ENCODE results near the gene LRFN2. TPM values are rescaled to one million over a fixed set of nuclear protein-coding genes. Genes with fewer than 3 reads are reported as not detected.

Gene LRFN2
- total RNA-seq, 1 experiment from 2014 or later, result not detected

GRCh38 chr6:40486576-40486975 is 100.6 kb downstream of the LRFN2 start:
- Histone ChIP-seq H3K9me3 (ENCODE audit: low read length) (no peaks in the 10 kb centered on the region), H4K20me1 (ENCODE audit: insufficient read depth, low read depth, low read length) (no peaks in the 10 kb centered on the region), H3K9ac (ENCODE audit: low read length) (no peak overlapping the region), H3K27ac (ENCODE audit: low read length) (no peak overlapping the region), H3K27me3 (ENCODE audit: low read length) (no peaks in the 10 kb centered on the region), H3K4me3 (ENCODE audit: low read length) (no peak overlapping the region), H3K9me2 (replicated peaks; ENCODE audit: insufficient read depth, low read length) (no peaks in the 10 kb centered on the region), H3K4me2 (ENCODE audit: low read depth, low read length, poor library complexity, severe bottlenecking) (no peak overlapping the region), H3K79me2 (ENCODE audit: low read length) (no peaks in the 10 kb centered on the region), H2AFZ (ENCODE audit: low read length) (no peak overlapping the region), H3K4me1 (ENCODE audit: low read length) (no peaks in the 10 kb centered on the region), H3K36me3 (ENCODE audit: insufficient read depth, low read length) (no peaks in the 10 kb centered on the region)
- no peak for DNase-seq

GRCh38 chr6:40485795-40486194 is 101.4 kb downstream of the LRFN2 start:
- Histone ChIP-seq H3K4me3 (ENCODE audit: low read length) (no peak overlapping the region), H3K36me3 (ENCODE audit: insufficient read depth, low read length) (no peaks in the 10 kb centered on the region), H3K9me2 (replicated peaks; ENCODE audit: insufficient read depth, low read length) (no peaks in the 10 kb centered on the region), H3K4me2 (ENCODE audit: low read depth, low read length, poor library complexity, severe bottlenecking) (no peak overlapping the region), H3K4me1 (ENCODE audit: low read length) (no peaks in the 10 kb centered on the region), H3K79me2 (ENCODE audit: low read length) (no peaks in the 10 kb centered on the region), H3K9me3 (ENCODE audit: low read length) (no peaks in the 10 kb centered on the region), H4K20me1 (ENCODE audit: insufficient read depth, low read depth, low read length) (no peaks in the 10 kb centered on the region), H2AFZ (ENCODE audit: low read length) (no peak overlapping the region), H3K9ac (ENCODE audit: low read length) (no peak overlapping the region), H3K27ac (ENCODE audit: low read length) (no peak overlapping the region), H3K27me3 (ENCODE audit: low read length) (no peaks in the 10 kb centered on the region)
- no peak for DNase-seq

- Histone ChIP-seq H3K27me3 (ENCODE audit: low read length) (no peaks in the 10 kb centered on the region), H3K4me2 (ENCODE audit: low read depth, low read length, poor library complexity, severe bottlenecking) (no peak overlapping the region), H4K20me1 (ENCODE audit: insufficient read depth, low read depth, low read length) (no peaks in the 10 kb centered on the region), H3K9me2 (replicated peaks; ENCODE audit: insufficient read depth, low read length) (no peaks in the 10 kb centered on the region), H3K4me3 (ENCODE audit: low read length) (no peak overlapping the region), H3K9ac (ENCODE audit: low read length) (no peak overlapping the region), H3K79me2 (ENCODE audit: low read length) (no peaks in the 10 kb centered on the region), H2AFZ (ENCODE audit: low read length) (no peak overlapping the region), H3K27ac (ENCODE audit: low read length) (no peak overlapping the region), H3K36me3 (ENCODE audit: insufficient read depth, low read length) (no peaks in the 10 kb centered on the region), H3K9me3 (ENCODE audit: low read length) (no peaks in the 10 kb centered on the region), H3K4me1 (ENCODE audit: low read length) (no peaks in the 10 kb centered on the region)
- no peak for DNase-seq
These were observed 101.9 kb downstream of the LRFN2 start for GRCh38 chr6:40485300-40485699.

GRCh38 chr6:40484066-40484465 is 103.1 kb downstream of the LRFN2 start:
- Histone ChIP-seq H3K27ac (ENCODE audit: low read length) (no peak overlapping the region), H3K79me2 (ENCODE audit: low read length) (no peaks in the 10 kb centered on the region), H2AFZ (ENCODE audit: low read length) (no peak overlapping the region), H3K4me2 (ENCODE audit: low read depth, low read length, poor library complexity, severe bottlenecking) (no peak overlapping the region), H4K20me1 (ENCODE audit: insufficient read depth, low read depth, low read length) (no peaks in the 10 kb centered on the region), H3K9me3 (ENCODE audit: low read length) (no peaks in the 10 kb centered on the region), H3K4me3 (ENCODE audit: low read length) (no peak overlapping the region), H3K4me1 (ENCODE audit: low read length) (no peaks in the 10 kb centered on the region), H3K9ac (ENCODE audit: low read length) (no peak overlapping the region), H3K9me2 (replicated peaks; ENCODE audit: insufficient read depth, low read length) (no peaks in the 10 kb centered on the region), H3K36me3 (ENCODE audit: insufficient read depth, low read length) (no peaks in the 10 kb centered on the region), H3K27me3 (ENCODE audit: low read length) (no peaks in the 10 kb centered on the region)
- no peak for DNase-seq

GRCh38 chr6:40482532-40482931 is 104.6 kb downstream of the LRFN2 start:
- no peaks in the 10 kb centered on the region for H3K9me3 ChIP-seq (ENCODE audit: low read length)
- H3K9ac ChIP-seq (ENCODE audit: low read length), result no peak overlapping the region
- no peaks in the 10 kb centered on the region for H3K36me3 ChIP-seq (ENCODE audit: insufficient read depth, low read length)
- no peaks in the 10 kb centered on the region for H3K27me3 ChIP-seq (ENCODE audit: low read length)
- no peak overlapping the region for H3K4me2 ChIP-seq (ENCODE audit: low read depth, low read length, poor library complexity, severe bottlenecking)
- H3K79me2 ChIP-seq (ENCODE audit: low read length), result no peaks in the 10 kb centered on the region
- no peaks in the 10 kb centered on the region for H3K9me2 ChIP-seq (replicated peaks; ENCODE audit: insufficient read depth, low read length)
- no peak overlapping the region for H2AFZ ChIP-seq (ENCODE audit: low read length)
- no peaks in the 10 kb centered on the region for H3K4me1 ChIP-seq (ENCODE audit: low read length)
- H4K20me1 ChIP-seq (ENCODE audit: insufficient read depth, low read depth, low read length), result no peaks in the 10 kb centered on the region
- no peak overlapping the region for H3K4me3 ChIP-seq (ENCODE audit: low read length)
- no peak for DNase-seq
- no peak overlapping the region for H3K27ac ChIP-seq (ENCODE audit: low read length)

GRCh38 chr6:40480678-40481077 is 106.5 kb downstream of the LRFN2 start:
- Histone ChIP-seq H2AFZ (ENCODE audit: low read length) (no peak overlapping the region), H4K20me1 (ENCODE audit: insufficient read depth, low read depth, low read length) (no peaks in the 10 kb centered on the region), H3K9me2 (replicated peaks; ENCODE audit: insufficient read depth, low read length) (no peaks in the 10 kb centered on the region), H3K27ac (ENCODE audit: low read length) (no peak overlapping the region), H3K4me1 (ENCODE audit: low read length) (no peaks in the 10 kb centered on the region), H3K4me3 (ENCODE audit: low read length) (no peak overlapping the region), H3K4me2 (ENCODE audit: low read depth, low read length, poor library complexity, severe bottlenecking) (no peak overlapping the region), H3K36me3 (ENCODE audit: insufficient read depth, low read length) (no peaks in the 10 kb centered on the region), H3K9me3 (ENCODE audit: low read length) (no peaks in the 10 kb centered on the region), H3K27me3 (ENCODE audit: low read length) (no peaks in the 10 kb centered on the region), H3K79me2 (ENCODE audit: low read length) (no peaks in the 10 kb centered on the region), H3K9ac (ENCODE audit: low read length) (no peak overlapping the region)
- no peak for DNase-seq

GRCh38 chr6:40479706-40480105 is 107.5 kb downstream of the LRFN2 start:
- H3K9ac ChIP-seq (ENCODE audit: low read length), result no peak overlapping the region
- H2AFZ ChIP-seq (ENCODE audit: low read length), result no peak overlapping the region
- DNase-seq, result no peak

GRCh38 chr6:40477246-40478126 is 109.7 kb downstream of the LRFN2 start:
- Histone ChIP-seq H3K9ac (ENCODE audit: low read length) (no peak overlapping the region), H2AFZ (ENCODE audit: low read length) (no peak overlapping the region), H3K79me2 (ENCODE audit: low read length) (no peaks in the 10 kb centered on the region), H3K4me2 (ENCODE audit: low read depth, low read length, poor library complexity, severe bottlenecking) (no peak overlapping the region), H4K20me1 (ENCODE audit: insufficient read depth, low read depth, low read length) (no peaks in the 10 kb centered on the region), H3K27ac (ENCODE audit: low read length) (no peak overlapping the region), H3K9me2 (replicated peaks; ENCODE audit: insufficient read depth, low read length) (no peaks in the 10 kb centered on the region), H3K36me3 (ENCODE audit: insufficient read depth, low read length) (no peaks in the 10 kb centered on the region), H3K4me1 (ENCODE audit: low read length) (no peaks in the 10 kb centered on the region), H3K27me3 (ENCODE audit: low read length) (no peaks in the 10 kb centered on the region), H3K4me3 (ENCODE audit: low read length) (no peak overlapping the region), H3K9me3 (ENCODE audit: low read length) (no peaks in the 10 kb centered on the region)
- no peak for DNase-seq

More at GRCh38 chr6:40479706-40480105, 107.5 kb downstream of the LRFN2 start:
- Histone ChIP-seq H3K27ac (ENCODE audit: low read length) (no peak overlapping the region), H3K27me3 (ENCODE audit: low read length) (no peaks in the 10 kb centered on the region), H3K79me2 (ENCODE audit: low read length) (no peaks in the 10 kb centered on the region), H3K4me3 (ENCODE audit: low read length) (no peak overlapping the region), H3K36me3 (ENCODE audit: insufficient read depth, low read length) (no peaks in the 10 kb centered on the region), H4K20me1 (ENCODE audit: insufficient read depth, low read depth, low read length) (no peaks in the 10 kb centered on the region), H3K4me1 (ENCODE audit: low read length) (no peaks in the 10 kb centered on the region), H3K4me2 (ENCODE audit: low read depth, low read length, poor library complexity, severe bottlenecking) (no peak overlapping the region), H3K9me3 (ENCODE audit: low read length) (no peaks in the 10 kb centered on the region), H3K9me2 (replicated peaks; ENCODE audit: insufficient read depth, low read length) (no peaks in the 10 kb centered on the region)

Measured in Karpas-422 (cell line).